HG03521 (cell line): ENCODE results near the gene DDX10.
"Not testable (repeated sequence)": the region's sequence is repeated elsewhere in the genome, so short reads cannot be mapped to it uniquely, and the experiment has no call there.

Experiments used
- ATAC-seq: cut with Tn5 transposase; IDR thresholded peaks from one replicate; pipeline ENCODE4 v1.9.1; 2021; ENCODE audit warnings: mild to moderate bottlenecking, moderate library complexity; ENCODE audit not compliant: unreplicated experiment

Gene DDX10

DNA sequence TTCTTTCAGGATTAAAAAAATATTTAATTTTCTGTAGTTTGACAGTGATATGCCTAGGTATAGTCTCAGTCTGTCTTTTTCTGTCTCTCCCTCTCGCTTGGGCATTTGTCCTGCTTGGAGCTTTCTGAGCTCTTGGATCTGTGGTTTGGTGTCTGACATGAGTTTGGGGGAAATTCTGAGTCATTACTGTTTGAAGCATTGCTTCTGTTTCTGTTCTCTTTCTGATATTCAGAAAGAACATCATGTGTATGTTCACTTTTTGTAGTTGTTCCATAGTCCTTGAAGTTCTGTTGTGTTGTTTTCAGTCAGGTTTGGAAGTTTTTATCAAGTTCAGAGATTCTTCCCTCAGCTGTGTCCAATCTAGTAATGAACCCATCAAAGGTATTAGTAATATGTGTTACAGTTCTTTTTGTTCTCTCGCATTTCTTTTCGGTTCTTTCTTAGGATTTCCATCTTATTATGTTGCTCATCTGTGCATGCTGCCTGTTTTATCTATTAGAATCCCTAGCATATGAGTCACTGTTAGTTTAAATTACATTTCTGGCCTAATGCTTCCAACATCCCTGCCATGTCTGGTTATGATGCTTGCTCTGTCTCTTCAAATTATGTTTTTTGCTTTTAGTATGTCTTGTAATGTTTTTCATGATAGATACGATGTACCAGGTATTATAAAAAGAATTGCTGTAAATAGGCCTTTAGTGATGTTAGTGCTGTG is 48.4 kb downstream of the DDX10 start:
- peak; percentile 47 for ATAC-seq

DNA sequence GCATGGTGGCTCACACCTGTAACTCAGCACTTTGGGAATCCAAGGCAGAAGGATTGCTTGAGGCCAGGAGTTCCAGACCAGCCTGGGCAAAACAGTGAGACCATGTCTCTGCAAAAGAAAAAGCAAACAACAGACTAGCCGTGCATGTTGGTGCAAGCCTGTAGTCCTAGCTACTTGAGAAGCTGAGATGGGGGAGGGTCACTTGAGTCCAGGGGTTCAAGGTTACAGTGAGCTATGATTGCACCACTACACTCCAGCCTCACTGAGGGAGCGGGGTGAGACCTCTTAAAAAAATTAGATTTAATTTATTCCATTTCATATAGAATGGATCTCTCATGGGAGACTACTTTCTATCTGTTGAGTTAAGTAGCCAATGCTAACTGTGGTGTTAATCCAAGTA is 50.4 kb downstream of the DDX10 start:
- ATAC-seq: no peak

DNA sequence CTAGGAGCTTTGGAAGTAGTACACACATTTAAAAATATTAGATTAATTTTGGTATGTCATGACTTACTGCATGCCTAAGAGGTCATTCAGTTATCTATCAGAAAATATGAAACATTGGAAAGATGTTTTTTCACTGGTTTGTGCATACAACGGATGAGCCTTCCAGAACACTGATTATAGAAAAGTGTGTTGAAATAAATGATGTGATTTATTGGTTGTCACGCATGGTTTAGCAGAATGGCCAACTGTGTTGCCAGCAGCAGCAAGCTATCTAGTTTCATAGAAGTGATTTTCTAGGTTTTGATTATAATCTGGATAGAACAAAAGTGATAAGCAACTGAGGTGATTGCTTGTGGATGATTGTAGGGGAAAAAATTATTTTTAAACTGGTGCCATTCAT is 53.6 kb downstream of the DDX10 start:
- no peak for ATAC-seq

DNA sequence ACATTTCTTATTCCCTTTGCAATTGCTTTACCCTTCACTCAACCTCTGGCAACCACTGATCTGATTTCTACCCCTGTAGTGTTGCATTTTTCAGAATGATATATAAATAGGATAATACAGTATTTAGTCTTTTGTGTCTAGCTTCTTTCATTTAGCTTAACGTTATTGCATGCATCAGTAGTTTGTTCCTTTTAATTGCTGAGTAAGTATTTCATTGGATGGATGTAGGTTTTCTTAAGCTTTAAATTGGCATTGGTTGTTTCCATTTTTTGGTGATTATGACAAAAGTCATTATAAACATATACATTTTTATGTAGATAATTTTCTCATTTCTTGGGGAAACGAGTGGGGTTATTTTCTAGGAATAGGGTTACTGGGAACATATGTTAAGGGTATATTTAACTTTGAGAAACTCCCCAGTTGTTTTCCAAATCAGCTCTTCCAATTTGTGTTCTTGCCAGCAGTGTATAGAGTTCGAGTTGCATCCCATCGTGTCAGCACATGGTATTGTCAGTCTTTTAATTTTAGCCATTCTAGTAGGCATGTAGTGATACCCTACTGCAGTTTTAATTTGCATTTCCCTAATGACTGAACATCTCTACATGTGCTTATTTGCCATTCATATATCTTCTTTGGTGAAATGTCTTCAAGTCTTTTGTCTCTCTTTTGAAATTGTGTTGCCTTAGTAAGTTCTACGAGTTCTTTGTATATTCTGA is 60.3 kb downstream of the DDX10 start:
- ATAC-seq: no peak

DNA sequence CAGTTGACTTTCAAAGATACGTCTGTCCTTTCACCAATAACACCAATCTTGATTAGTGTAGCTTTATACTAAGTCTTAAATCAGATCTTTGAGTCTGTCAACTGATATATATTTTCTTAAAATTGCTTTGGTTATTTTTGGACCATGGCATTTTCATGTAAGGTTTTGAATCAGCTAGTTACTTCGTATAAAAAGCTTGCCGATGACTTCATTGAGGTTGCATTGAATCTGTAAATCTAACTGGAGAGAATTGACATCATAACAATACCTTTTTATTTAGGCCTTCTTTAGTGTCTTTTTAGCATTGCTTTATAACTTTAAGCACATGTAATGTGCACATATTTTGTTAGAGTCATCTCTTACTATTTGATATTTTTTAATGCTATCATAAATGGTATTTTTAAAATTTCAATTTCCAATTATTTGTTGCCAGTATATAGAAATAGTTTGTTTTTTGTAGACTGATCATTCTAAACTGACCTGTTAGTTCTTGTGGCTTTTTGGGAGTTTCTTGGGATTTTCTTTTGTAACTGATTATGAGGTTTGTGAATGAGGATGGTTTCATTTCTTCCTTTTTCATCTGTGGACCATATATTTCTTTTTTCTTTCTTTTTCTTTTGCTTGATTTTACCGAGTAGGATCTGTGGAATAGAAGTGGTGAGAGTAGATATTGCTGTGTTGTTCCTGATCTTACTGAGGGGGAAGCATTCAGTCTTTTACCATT is 61.4 kb downstream of the DDX10 start:
- no peak for ATAC-seq

DNA sequence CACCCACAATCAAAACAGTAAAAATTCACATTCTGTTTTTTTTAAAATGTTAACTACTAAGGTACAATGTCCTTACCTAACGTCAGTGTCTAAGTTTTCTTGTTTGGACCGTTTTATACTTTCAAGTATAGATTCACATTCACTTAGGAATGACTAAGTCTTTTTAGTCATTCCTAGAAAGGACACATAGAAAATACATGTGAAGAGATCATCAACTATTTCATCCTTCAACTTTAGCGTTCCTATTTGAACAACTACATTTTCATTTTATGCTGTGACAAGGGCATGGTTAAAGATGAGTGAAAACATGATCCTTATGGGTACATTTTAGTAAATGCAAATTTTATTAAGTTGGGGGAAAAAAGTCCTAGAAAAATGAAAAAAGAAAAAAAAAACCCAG is 62.8 kb downstream of the DDX10 start:
- no peak for ATAC-seq

DNA sequence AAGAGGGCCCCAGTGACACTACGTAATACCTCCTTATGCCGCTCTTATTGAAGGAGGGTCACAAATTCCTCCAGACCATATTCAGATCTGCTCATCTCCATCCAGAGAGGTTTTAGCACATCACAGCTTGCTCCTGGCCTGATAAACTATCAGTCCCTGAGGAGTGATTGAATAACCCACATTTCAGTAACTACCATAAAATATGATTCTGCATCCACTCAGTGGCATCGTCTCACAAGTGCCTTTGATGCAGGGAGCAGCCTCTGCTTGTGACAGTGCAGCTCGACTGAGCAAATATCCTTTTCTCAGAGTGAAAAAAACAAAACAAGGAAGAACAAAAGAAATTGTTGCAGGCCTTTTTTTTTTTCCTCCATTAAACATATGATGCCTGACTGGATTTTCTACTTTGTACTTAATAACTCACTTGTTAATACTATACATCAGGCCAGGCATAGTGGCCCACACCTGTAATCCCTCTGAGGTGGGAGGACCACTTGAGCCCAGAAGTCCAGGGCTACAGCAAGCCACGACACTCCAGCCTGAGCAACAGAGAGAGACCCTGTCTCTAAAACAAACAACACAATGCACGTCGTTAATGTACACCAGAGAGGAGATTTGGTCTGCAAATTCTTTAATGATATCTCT is 64.5 kb downstream of the DDX10 start:
- ATAC-seq: no peak

DNA sequence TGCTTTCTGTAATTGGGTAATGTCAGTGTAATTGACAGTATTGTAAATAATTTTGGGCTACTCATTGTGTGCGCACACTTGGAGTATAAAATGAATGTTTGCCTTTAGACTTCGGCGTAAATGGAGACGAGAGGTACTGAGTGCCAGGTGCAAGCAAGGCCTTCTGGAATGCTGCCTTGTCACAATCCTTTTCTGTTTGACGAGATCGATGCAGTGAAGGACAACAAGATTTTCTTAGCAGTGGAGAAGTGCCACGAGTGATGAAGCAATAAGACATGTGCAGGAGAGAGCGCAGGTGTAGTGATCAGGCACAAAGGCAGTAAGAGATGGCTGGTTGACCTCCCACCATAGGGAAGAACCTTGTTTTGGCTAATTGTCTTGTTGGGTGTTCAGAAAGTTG is 67.5 kb downstream of the DDX10 start:
- ATAC-seq: no peak

DNA sequence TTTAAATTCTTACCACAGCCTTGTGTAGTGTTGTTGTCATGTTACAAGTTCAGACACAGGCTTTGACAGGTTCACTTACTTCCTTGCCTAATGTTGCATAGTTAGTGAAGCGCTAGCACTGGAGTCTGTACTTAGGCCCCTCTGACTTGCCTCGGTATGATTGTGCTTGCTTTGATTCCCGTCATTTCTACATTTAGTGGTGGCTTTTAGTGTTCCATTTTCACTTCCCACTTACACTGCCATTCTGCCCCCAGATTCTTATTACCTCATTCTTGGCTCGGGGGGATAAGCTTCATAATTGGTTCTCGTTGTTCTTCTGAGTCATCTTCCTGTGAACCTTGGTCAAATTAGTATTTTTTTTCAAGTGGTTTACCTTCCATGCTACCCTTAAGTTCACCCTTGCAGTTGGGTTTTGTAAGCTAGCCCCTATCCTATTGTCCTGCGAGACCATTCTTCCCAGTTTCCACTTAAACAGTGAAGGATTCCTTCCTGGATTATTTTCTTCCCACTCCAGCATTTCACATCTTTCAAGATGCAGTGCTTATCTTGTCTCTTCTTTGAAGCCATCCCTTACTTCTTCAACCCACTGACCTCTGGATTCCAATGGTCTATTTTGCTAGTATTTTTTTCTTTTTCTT is 68.7 kb downstream of the DDX10 start:
- peak; percentile 88 for ATAC-seq

DNA sequence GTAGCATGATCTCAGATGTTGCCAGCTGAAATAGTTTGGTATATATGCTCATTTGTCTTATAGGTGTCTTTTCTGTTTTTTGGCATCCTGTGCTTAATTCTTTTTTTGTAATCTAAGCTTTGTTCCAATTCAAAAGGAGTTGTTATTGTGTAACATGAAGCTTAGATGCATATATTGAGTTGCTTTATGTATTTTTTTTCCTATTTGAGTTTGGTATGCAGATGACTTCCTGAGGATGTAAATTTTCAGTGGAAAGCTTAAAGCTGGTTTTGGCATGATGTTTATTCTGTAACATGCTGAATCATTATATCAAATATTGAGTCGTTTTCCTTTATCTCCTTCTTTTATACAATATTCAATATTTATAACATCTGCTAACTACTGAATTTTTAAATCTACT is 69.4 kb downstream of the DDX10 start:
- no peak for ATAC-seq

DNA sequence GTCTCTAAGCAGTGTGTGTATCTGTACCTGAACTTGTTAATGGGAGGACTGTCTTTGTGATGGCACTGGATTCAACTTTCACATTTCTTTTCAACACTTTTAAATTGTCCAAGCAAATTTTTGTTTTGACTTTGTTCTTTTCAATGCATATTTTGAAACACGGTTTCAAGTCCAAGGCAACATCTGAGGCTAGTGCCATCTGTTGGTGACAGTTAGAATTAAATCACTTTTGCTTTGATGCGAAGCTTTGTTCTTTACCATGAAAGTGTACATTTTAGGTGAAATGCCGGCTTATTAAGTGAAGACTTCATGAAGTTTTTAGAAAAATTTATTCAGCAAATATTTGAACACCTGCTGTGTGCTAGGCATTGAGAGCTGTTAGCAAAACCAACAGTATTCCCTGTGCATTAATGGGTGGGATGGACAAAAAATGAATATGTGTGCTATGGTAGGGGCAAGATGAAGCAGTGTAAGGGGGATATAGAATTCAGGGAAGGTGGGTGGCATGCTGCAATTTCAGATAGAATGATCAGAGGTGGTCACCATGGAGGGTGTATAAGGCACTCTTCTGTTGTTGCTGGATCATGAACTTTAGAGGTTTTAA is 70.2 kb downstream of the DDX10 start:
- ATAC-seq: no peak

DNA sequence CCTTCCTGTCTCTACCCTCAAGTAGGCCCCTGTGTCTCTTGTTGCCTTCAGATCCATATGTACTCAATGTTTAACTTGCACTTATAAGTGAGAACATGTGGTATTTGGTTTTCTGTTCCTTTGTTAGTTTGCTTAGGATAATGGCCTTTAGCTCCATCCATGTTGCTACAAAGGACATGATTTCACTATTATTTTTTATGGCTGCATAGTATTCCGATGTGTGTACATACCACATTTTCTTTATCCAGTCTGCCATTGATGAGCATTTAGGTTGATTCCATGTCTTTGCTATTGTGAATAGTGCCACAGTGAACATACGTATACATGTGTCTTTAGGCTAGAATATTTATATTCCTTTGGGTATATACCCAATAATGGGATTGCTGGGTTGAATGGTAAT is 75.3 kb downstream of the DDX10 start:
- ATAC-seq: not testable (repeated sequence)

DNA sequence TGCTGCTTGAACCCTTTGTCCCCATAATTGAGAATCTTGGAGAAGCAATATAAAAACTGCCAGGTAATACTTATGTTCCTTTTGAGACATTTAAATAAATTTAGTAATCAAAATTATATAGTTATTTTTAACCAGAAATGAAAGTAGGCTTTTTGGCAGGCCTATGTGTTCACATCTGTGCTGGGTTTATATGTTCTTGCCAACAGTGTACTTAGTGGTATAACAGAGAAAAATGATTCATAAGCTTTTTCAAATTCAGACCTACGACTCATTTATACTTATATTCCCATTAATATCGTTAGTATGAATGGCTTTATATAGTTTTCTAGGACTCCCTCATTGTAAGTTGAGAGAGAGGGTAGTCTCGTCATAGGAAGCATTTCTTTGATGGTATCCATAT is 79.0 kb downstream of the DDX10 start:
- no peak for ATAC-seq

DNA sequence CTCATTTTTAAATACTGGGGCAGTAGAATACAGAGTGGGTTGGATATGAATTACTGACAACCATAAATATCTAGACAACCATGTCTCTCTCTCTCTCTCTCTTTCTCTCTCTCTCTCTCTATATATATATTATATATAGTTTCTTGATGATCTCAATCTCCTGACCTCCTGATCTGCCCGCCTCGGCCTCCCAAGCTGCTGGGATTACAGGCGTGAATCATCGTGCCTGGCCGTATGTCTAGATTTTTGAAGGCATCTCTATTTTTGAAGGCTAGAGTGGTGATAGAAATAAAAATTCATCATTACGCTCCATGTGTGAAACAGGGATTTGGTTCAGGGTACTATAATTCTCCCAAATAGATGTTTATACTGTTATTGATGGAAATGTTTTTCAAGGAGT is 84.1 kb downstream of the DDX10 start:
- no peak for ATAC-seq

DNA sequence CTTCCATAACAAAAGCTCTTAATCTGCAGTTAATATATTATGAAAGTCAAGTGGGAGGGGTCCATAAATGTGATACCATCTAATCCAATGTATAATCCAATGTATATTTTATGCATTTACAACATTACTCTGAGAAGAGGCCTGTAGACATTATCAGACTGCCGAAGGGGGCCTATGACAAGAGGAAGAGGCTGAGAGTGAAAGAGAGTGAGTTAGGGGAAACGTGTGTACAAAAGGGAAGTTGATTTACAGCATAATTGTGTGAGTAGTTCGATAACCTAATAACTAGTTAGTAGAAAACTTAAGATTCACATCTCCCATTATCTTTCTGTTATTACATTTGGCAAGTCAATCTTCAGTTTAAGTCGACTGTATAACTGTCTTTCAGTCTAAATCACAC is 86.6 kb downstream of the DDX10 start:
- ATAC-seq: no peak

DNA sequence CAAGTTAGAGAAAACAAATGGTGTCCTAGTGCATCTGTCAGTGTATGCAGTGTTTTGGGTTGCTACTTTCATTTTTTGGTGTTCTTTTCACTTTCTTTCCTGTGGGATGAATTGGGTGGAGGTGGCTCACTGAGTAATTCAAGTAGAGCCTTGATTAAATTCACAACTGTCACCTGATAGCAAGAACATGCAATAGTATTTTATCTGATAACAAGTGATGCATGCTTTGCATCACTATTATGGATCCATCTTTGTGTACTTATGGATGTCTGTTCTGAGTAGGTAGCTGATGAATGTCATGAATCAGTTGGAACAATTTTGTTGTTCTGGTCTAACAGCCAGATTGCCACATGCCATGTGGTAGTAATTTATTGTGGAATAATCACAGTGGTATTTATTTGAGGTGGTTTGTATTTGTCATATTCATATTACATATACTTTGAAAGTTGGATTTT is 87.5 kb downstream of the DDX10 start:
- ATAC-seq: no peak

DNA sequence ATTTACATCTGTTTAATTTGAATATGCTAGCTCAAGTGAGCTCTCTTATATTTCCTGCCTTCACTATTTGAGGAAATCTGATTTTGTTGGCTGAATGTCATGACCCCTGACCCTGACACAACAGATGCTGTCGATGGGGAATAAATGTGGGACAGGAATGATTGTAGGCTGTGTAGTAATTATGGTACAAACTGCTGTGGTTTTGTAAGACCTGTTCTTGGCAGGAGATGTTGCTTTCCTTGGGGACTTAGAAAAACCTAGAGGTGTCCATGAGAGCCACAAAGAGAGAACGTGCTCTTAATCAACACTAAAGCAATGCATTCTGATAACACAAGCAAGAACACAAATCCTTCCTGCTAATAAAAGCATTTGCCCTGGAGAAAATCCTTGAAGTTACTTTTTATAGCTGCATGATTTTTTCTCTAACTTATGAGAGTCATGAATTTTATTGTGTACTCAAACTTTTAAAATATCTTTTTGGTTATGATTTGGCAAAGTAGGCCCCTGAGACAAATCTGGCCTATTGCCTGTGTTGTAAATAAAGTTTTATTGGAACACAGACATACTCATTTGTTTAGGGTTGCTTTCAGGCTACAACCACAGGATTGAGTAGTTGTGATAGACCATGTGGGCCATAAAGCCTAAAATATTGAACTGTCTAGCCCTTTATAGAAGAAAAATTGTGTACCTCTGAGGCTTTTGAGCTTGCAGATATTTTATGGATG is 90.2 kb downstream of the DDX10 start:
- ATAC-seq: no peak

DNA sequence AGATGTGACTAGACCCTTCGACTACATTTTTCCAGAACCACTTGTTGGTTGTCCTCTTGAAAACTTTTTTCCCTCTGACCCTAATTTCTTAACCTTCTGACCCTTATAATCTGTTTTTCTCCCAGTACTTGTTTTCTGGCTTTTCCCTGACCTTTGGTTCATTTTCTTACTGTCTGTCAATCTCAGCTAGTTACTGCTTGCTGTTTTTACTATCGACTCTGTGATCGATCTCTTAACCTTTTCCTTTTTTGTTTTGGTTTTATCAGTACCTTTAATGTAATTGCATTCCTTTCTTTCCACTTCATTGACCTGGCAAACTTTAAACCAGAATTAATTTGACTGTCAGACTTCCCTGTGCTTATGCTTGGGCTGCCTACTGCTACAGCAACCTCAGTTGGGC is 92.8 kb downstream of the DDX10 start:
- ATAC-seq: no peak

DNA sequence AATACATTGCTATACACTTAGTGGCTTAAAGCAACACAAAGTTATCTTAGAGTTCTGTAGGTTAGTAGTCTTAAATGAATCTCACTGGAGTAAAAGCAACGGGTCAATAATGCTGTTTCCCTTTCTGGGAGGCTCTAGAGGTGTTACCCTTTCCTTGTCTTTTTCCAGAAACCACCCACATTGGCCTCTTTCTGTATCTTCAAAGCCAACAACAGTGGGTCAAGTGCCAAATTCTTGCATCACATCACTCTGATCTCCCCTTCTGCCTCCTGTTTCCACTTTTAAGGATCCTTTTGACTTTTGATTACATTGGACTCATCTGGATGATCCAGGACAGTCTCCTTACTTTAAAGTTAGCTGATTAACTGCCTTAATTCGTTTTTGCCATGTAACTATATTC is 93.6 kb downstream of the DDX10 start:
- ATAC-seq: no peak

DNA sequence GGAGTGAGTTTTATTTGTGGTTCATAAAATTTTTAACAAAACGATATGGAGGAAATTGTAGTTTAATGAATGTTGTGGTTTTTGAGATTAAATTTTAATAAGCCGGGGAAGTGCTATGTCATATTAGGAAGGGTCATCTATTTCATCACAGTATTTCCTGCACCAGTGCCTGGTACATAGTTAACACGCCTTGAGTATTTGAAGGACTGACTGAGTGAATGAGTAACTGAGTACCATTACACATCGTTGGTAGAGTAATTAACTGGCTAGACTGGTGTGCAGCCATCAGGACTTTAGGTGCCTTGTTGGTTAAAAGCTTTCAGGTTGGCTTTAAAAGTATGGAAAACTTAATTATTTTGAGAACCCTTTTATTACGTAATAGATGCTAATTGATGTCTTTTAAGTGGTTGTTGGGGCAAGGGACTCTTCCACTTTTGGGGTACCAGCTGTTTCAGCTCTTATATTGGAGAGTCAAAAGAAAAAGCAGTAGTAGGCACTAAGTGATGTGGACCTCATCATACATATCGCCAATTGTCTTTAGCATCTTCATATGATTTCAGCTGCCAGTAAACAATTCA is 101.8 kb downstream of the DDX10 start:
- no peak for ATAC-seq
